NCI-H345 treated with DMSO at 0.1 percent for 48 hours (cell line): ENCODE measurements around the gene EIF3C.
"Not testable (repeated sequence)": the region's sequence is repeated elsewhere in the genome, so short reads cannot be mapped to it uniquely, and the experiment has no call there.

Experiments used
- DNase-seq: peaks from one replicate; lab custom pipeline; 2025; ENCODE audit not compliant: unreplicated experiment; lab: John Stamatoyannopoulos, UW

The EIF3C gene

DNA sequence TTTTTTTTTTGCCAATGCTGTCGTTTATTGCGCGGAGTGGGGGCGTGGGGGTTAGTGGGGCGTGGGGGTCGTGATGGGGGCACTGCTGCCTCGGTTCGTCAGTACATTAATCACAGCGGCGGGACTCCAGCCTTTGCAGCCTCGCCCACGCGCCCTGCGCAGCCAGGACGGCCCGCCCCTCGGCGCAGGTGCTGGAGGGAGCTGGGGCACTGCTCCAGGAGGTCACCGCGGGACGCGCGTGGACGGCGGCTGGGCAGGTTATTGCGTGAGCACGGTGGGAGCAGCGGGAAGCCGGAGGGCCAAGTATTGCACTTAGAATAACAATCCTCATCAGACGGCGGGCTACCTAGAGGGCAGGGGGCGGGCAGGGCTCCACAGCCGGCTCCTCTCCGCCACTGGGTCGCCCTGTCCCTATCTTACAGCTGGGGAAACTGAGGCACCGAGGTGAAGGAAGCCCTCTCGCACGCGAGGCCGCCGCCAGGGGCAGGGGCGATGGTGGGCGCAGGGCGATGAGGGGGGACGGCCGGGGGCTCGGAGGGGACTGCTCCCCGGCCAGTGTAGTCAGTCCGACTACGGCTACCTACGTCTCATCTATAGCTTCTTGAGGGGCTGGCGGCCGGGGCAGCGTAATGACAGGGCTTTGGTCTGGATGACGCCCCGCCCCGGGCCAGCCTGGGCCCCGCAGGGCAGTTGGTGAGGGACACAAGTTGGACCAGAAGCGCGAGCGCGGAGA is 35.5 kb downstream of the EIF3C start:
- DNase-seq, result not testable (repeated sequence)

- DNase-seq, result not testable (repeated sequence)
Measured at GRCh38 chr16:28749997-28750465, 38.8 kb downstream of the EIF3C start.

DNA sequence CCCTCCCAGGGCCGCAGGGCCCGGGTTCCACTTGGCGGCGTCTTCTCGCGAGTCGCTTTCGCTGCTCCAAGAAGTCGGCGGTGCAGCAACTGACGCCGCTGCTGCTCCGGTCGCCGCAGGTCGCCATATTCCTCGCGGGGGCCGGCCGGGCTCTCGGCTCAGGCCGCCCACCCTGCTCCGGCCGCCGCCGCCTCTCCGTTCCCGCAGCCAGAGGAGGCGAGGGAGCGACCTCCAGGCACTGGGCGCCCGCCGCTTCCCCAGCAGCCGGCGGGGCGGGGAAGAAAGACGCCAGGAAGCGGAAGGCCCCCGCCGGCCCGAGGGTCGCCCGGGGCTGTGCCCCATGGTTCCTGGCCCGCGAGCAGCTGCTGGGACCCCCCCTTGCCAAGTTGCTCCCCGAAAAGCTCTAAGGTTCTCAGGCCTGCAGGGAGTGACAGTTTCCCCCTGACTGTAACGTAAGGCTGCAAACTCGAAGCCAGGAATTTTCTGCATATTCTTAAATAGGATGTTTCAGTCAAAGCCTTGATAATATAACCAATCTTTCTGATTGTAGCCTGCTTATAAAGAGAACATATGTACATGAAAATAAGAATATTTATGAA is 39.3 kb downstream of the EIF3C start:
- not testable (repeated sequence) for DNase-seq

DNA sequence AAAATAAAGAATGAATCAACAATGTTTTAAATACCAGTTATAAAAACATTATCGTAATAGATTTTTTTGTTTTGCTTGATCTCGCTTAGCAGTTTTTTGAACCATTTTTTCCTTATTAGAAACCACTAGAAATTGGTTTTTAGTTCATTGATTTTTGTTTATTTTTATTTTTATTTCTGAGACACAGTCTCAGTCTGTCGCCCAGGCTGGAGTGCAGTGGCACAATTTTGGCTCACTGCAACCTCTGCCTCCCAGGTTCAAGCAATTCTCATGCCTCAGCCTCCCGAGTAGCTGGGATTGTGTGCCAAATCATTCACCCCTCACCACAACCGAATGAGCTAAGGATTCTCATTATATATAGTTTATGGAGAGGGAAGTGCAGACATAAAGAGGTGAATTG is 40.2 kb downstream of the EIF3C start, which contains the start of gene NPIPB9:
TSS of gene NPIPB9 (plus strand) at position 301 of the 400 bp plus-strand sequence.
- not testable (repeated sequence) for DNase-seq

DNA sequence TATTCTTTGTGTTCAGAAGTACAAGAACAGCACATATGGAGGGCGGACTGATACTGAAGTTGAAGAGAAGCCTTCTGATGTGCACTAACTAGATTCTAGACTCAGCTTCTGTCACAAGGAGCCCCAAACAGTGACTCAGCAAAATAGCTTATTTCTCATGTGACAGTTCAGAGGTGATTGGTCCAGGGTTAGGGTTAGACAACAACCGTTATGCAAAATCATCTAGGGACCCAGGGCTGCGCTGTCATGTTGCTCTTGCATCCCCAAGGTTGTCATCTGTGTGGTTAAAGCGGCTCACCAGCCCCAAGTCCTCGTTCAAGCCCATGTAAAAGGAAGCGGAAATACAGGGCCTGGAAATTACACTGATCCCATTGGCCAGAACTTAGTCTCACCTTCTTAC is 70.4 kb downstream of the EIF3C start:
- not testable (repeated sequence) for DNase-seq

DNA sequence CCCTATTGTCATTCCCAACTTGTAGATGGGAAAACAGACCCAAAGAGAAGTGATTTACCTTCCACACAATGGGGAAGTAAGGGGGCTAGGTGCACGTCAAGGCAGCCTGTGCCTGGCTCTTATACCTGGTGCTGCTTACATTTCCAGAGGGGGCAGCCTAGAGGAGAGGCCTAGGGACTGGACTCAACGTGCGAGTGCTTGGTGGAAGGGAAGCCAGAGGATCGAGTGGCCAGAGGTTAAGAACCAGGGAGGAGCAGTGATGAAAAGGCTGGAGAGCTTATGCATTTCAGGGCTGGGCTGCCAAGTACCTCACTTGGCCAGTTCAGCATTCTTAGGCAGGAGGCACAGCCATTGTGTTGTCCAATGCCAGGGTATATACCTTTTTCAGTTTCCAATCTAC is 71.1 kb downstream of the EIF3C start:
- not testable (repeated sequence) for DNase-seq
